Measurements from ENCODE around the gene AKAP13.

DNA sequence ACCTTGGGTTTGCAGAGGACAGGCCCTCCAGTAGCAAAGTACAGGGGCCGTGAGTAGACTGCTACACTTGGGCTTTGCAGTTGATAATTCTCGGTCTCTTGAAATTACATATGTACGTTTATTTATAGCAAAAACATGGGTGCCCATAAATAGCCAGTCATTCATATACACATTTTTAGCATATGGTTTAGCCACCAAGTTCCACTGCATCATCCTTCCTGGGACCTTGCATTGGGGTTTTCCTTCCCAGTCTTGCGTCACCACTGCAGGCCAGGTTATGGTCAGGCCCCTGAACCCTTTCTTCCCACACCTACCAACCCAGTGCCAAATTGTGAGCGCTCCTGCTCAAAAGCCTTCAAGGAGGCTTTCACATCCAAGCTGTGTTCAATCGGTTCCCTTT is 401.7 kb downstream of the AKAP13 start:
- TF ChIP-seq, protein P1, sequence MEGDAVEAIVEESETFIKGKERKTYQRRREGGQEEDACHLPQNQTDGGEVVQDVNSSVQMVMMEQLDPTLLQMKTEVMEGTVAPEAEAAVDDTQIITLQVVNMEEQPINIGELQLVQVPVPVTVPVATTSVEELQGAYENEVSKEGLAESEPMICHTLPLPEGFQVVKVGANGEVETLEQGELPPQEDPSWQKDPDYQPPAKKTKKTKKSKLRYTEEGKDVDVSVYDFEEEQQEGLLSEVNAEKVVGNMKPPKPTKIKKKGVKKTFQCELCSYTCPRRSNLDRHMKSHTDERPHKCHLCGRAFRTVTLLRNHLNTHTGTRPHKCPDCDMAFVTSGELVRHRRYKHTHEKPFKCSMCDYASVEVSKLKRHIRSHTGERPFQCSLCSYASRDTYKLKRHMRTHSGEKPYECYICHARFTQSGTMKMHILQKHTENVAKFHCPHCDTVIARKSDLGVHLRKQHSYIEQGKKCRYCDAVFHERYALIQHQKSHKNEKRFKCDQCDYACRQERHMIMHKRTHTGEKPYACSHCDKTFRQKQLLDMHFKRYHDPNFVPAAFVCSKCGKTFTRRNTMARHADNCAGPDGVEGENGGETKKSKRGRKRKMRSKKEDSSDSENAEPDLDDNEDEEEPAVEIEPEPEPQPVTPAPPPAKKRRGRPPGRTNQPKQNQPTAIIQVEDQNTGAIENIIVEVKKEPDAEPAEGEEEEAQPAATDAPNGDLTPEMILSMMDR (IDR thresholded peaks at IDR 0.05): no peak
- no peak for TF ChIP-seq POLR2A (IDR thresholded peaks at IDR 0.05)

Data from ovary (tissue), 3 donors.